SU-DHL-6 (cell line): ENCODE measurements around the gene SOCS6.

Experiments
- H2AFZ ChIP-seq: fragments of 200-600 bp; sonication (generic); 2 replicates; pipeline ENCODE4 v1.6.1; 2014; ENCODE audit warnings: low read depth, mild to moderate bottlenecking, moderate library complexity, mixed read lengths, antibody characterized with exemption, low read length; ENCODE audit not compliant: severe bottlenecking
- H3F3A ChIP-seq: fragments of 200-600 bp; shearing (Covaris generic); 2 replicates; pipeline ENCODE4 v1.6.0; 2016; ENCODE audit warnings: antibody characterized with exemption, mild to moderate bottlenecking; ENCODE audit not compliant: insufficient read depth
- H3K27ac ChIP-seq: fragments of 200-600 bp; sonication (generic); 2 replicates; pipeline ENCODE4 v1.5.1; 2016; ENCODE audit warnings: low read depth, mild to moderate bottlenecking, low read length, moderate library complexity, mixed read lengths
- H3K27me3 ChIP-seq: fragments of 200-600 bp; sonication (generic), shearing (Covaris generic); 2 replicates; pipeline ENCODE4 v1.6.0; 2014; ENCODE audit warnings: mild to moderate bottlenecking, low read length
- H3K36me3 ChIP-seq: fragments of 200-600 bp; sonication (generic); 2 replicates; pipeline ENCODE4 v1.6.1; 2014; ENCODE audit warnings: mild to moderate bottlenecking, low read length, mixed read lengths
- H3K4me2 ChIP-seq: fragments of 300-600, 200-600 bp; shearing (Covaris generic), sonication (generic); 2 replicates; pipeline ENCODE4 v1.6.0; 2014; ENCODE audit warnings: low read length, low read depth, mild to moderate bottlenecking; ENCODE audit not compliant: poor library complexity, severe bottlenecking
- H3K4me3 ChIP-seq: fragments of 200-600 bp; sonication (generic); 2 replicates; pipeline ENCODE4 v1.5.1; 2014; ENCODE audit warnings: antibody characterized with exemption, low read length, mild to moderate bottlenecking, mixed read lengths; ENCODE audit not compliant: insufficient read depth, poor library complexity, severe bottlenecking
- H3K79me2 ChIP-seq: fragments of 200-600 bp; sonication (generic); 2 replicates; pipeline ENCODE4 v1.6.1; 2014; ENCODE audit warnings: mild to moderate bottlenecking, low read length, moderate library complexity; ENCODE audit not compliant: insufficient read depth
- H3K9ac ChIP-seq: fragments of 200-600 bp; sonication (generic); 2 replicates; pipeline ENCODE4 v1.7.0; 2014; ENCODE audit warnings: mild to moderate bottlenecking, low read length
- H3K9me2 ChIP-seq: fragments of 200-600 bp; sonication (generic); replicated peaks from 2 replicates; pipeline ENCODE4 v1.6.1; 2014; ENCODE audit warnings: low read length; ENCODE audit not compliant: insufficient read depth
- H3K9me3 ChIP-seq: fragments of 200-600 bp; sonication (generic); 2 replicates; pipeline ENCODE4 v1.6.1; 2014; ENCODE audit warnings: low read length, mixed read lengths; ENCODE audit not compliant: insufficient read depth
- H4K20me1 ChIP-seq: fragments of 200-600 bp; sonication (generic); 2 replicates; pipeline ENCODE4 v1.6.1; 2014; ENCODE audit warnings: low read depth, mild to moderate bottlenecking, antibody characterized with exemption, low read length, moderate library complexity, mixed read lengths
- EZH2phosphoT487 ChIP-seq: fragments of 200-600 bp; sonication (generic), shearing (Covaris generic); conservative IDR thresholded peaks from 2 replicates; pipeline ENCODE4 v1.6.1; 2018; ENCODE audit warnings: mild to moderate bottlenecking, antibody characterized with exemption, low read length, moderate library complexity, mixed read lengths
- TF ChIP-seq, protein P1 (sequence below): fragments of 200-600 bp; sonication (generic); IDR thresholded peaks from one replicate; pipeline ENCODE4 v1.5.1; 2017; ENCODE audit warnings: antibody characterized with exemption, mild to moderate bottlenecking, low read length, moderate library complexity; ENCODE audit not compliant: insufficient read depth, poor library complexity, severe bottlenecking

The SOCS6 gene

DNA sequence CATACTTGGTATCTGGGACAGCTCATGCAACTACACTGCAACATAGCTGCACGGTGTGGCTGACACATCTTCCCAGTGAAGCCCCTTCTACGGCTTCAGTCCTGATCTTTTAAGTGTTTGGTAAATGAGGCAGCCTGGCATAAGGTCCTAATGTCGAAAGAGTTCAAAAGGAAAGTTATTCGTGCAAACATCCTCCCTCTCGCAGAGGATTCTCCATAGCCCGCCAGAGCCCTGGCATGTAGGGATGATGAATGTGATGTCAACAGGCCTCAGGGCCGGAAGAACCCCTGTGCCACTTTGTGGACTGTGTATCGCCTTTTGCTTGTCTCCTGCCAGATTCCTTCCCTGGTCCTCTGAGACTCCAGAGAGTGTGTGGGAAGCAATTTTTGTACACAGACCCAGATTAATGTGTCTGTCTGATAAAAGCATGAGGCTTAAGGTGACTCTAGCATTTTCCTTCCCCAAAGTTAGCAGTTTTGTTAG is 88.5 kb downstream of the SOCS6 start:
- Histone ChIP-seq H3K9me3 (no peaks in the 10 kb centered on the region), H3K9ac (no peak overlapping the region), H3K36me3 (no peaks in the 10 kb centered on the region), H3K27ac (no peak overlapping the region), H3K4me2 (no peak overlapping the region), H3K79me2 (no peaks in the 10 kb centered on the region), H4K20me1 (no peaks in the 10 kb centered on the region), H3K27me3 (no peaks in the 10 kb centered on the region), H2AFZ (no peak overlapping the region), H3K9me2 (no peaks in the 10 kb centered on the region), H3K4me3 (no peak overlapping the region), H3F3A (no peaks in the 10 kb centered on the region)
- TF ChIP-seq, protein P1, sequence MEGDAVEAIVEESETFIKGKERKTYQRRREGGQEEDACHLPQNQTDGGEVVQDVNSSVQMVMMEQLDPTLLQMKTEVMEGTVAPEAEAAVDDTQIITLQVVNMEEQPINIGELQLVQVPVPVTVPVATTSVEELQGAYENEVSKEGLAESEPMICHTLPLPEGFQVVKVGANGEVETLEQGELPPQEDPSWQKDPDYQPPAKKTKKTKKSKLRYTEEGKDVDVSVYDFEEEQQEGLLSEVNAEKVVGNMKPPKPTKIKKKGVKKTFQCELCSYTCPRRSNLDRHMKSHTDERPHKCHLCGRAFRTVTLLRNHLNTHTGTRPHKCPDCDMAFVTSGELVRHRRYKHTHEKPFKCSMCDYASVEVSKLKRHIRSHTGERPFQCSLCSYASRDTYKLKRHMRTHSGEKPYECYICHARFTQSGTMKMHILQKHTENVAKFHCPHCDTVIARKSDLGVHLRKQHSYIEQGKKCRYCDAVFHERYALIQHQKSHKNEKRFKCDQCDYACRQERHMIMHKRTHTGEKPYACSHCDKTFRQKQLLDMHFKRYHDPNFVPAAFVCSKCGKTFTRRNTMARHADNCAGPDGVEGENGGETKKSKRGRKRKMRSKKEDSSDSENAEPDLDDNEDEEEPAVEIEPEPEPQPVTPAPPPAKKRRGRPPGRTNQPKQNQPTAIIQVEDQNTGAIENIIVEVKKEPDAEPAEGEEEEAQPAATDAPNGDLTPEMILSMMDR = no peak
- no peak for TF ChIP-seq EZH2phosphoT487

DNA sequence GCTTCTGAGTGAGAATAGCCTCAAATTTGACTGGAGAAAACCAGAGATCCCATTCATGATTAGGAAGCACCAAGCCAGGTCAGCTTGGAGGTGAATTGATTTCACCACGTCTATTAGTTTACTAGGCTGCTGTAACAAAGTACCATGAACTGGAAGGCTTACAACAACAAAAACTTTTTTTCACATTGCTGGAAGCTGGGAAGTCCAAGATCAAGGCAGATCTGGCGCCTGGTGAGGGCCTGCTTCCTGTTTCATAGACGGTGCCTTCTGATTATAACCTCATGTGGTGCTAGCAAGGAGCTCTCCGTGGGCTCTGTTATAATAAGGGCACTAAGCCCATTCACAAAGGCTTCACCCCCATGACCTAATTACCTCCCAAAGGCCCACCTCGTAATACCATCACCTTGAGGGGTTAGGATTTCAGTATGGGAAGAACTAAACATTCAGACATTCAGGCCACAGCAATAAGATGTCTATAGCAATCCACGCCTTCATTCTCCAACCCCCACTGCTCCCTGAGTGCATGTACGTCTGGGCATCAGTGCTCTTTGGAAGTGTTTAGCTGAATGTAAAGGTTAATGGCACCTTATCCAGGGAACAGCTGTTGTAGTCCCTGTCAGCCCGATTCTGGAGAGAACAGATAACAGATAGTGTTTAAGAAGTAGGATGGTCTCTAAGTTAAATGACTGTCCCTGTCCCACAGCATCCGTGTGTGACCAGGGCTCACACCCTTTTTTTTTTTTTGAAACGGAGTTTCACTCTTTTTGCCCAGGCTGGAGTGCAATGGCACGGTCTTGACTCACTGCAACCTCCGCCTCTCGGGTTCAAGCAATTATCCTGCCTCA is 89.2 kb downstream of the SOCS6 start:
- H3K36me3 ChIP-seq = no peaks in the 10 kb centered on the region
- H3K9me2 ChIP-seq = no peaks in the 10 kb centered on the region
- H2AFZ ChIP-seq = no peak overlapping the region
- H4K20me1 ChIP-seq = no peaks in the 10 kb centered on the region
- no peak overlapping the region for H3K9ac ChIP-seq
- H3K79me2 ChIP-seq = no peaks in the 10 kb centered on the region
- H3K4me2 ChIP-seq = no peak overlapping the region
- H3K27ac ChIP-seq = no peak overlapping the region
- TF ChIP-seq EZH2phosphoT487 = no peak
- TF ChIP-seq, protein P1 = no peak
- no peaks in the 10 kb centered on the region for H3K27me3 ChIP-seq
- no peaks in the 10 kb centered on the region for H3K9me3 ChIP-seq
- H3F3A ChIP-seq = no peaks in the 10 kb centered on the region
- H3K4me3 ChIP-seq = no peak overlapping the region
